Fibroblast of lung (primary cell): ENCODE results near the gene SLC1A7. TPM values are rescaled to one million over a fixed set of nuclear protein-coding genes. Genes with fewer than 3 reads are reported as not detected.

Source experiments
- DNase-seq, 2 donors: peaks; one replicate each; pipeline versions ENCODE4 v3.0.0 to v3.0.0-alpha.2; 2010; ENCODE audit warnings: low read depth in 2 of 2
- H2AFZ ChIP-seq: 2 replicates; pipeline ENCODE4 v1.5.1; 2012; ENCODE audit warnings: low read length, control low read depth, inconsistent platforms
- H3K27ac ChIP-seq: 2 replicates; pipeline ENCODE4 v1.5.1; 2011; ENCODE audit warnings: low read length, control low read depth; ENCODE audit not compliant: insufficient read depth
- H3K27me3 ChIP-seq: 2 replicates; pipeline ENCODE4 v1.5.1; 2011; ENCODE audit warnings: mild to moderate bottlenecking, low read length; ENCODE audit not compliant: control insufficient read depth, insufficient read depth
- H3K36me3 ChIP-seq: 2 replicates; pipeline ENCODE4 v1.5.1; 2011; ENCODE audit warnings: low read length; ENCODE audit not compliant: control insufficient read depth, insufficient read depth
- H3K4me1 ChIP-seq: 2 replicates; pipeline ENCODE4 v1.5.1; 2011; ENCODE audit warnings: low read length; ENCODE audit not compliant: control insufficient read depth, insufficient read depth; ENCODE audit errors: extremely low read depth
- H3K4me2 ChIP-seq: 2 replicates; pipeline ENCODE4 v1.5.1; 2011; ENCODE audit warnings: low read length, control low read depth; ENCODE audit not compliant: insufficient read depth; ENCODE audit errors: extremely low read depth
- H3K4me3 ChIP-seq, 4 experiments: fragments of 200-600 bp in 1 of 4; sonication (generic) in 1 of 4; replicated peaks in 1 of 4; 2 replicates each; pipeline ENCODE4 v1.5.1; 2011 to 2016; ENCODE audit warnings: low read length in 4 of 4, low read depth in 3 of 4, mild to moderate bottlenecking in 3 of 4, control low read depth in 2 of 4, inconsistent platforms in 1 of 4, mixed read lengths in 1 of 4; ENCODE audit not compliant: insufficient read depth in 1 of 4; ENCODE audit errors: control extremely low read depth in 1 of 4
- H3K79me2 ChIP-seq: 2 replicates; pipeline ENCODE4 v1.5.1; 2012; ENCODE audit warnings: mild to moderate bottlenecking, low read length, inconsistent platforms; ENCODE audit not compliant: control insufficient read depth, insufficient read depth
- H3K9ac ChIP-seq: 2 replicates; pipeline ENCODE4 v1.5.1; 2011; ENCODE audit warnings: mild to moderate bottlenecking, low read length, control low read depth; ENCODE audit not compliant: insufficient read depth
- H3K9me3 ChIP-seq: 2 replicates; pipeline ENCODE4 v1.5.1; 2012; ENCODE audit warnings: low read depth, low read length; ENCODE audit not compliant: control insufficient read depth, insufficient read depth
- H4K20me1 ChIP-seq: 2 replicates; pipeline ENCODE4 v1.5.1; 2011; ENCODE audit warnings: low read length; ENCODE audit not compliant: control insufficient read depth, insufficient read depth; ENCODE audit errors: extremely low read depth
- EZH2 ChIP-seq: IDR thresholded peaks from 2 replicates; pipeline ENCODE4 v1.5.1; 2012; ENCODE audit warnings: low read length, control low read depth, mild to moderate bottlenecking; ENCODE audit errors: missing control alignments
- polyA plus RNA-seq, 2 donors: library from polyadenylated mRNA; depleted of rRNA in 1 of 2; stranded (reverse) in 1 of 2; unstranded in 1 of 2; fragments of >200 nt; gene quantifications; 2 replicates each; pipeline ENCODE4 v1.2.1, GENCODE V29; 2011 to 2012; ENCODE audit warnings: missing spikeins in 1 of 2
- total RNA-seq: library from RNA; depleted of rRNA; stranded (reverse); fragments of >200 nt; gene quantifications from 2 replicates; pipeline ENCODE4 v1.2.1, GENCODE V29; 2014
- TF ChIP-seq, protein P1 (sequence below), 2 donors: IDR thresholded peaks in 1 of 2; conservative IDR thresholded peaks in 1 of 2; 1 replicate in 1 of 2; 2 replicates in 1 of 2; pipeline ENCODE4 v1.5.1; 2011 to 2012; ENCODE audit warnings: low read length in 2 of 2, control low read depth in 1 of 2, inconsistent platforms in 1 of 2, low read depth in 1 of 2, mild to moderate bottlenecking in 1 of 2

SLC1A7 gene
- total and polyA plus RNA-seq, 2 donors (not counting 1 experiment from before 2014, with no cell fraction given): 0.15 to 0.33 TPM

DNA sequence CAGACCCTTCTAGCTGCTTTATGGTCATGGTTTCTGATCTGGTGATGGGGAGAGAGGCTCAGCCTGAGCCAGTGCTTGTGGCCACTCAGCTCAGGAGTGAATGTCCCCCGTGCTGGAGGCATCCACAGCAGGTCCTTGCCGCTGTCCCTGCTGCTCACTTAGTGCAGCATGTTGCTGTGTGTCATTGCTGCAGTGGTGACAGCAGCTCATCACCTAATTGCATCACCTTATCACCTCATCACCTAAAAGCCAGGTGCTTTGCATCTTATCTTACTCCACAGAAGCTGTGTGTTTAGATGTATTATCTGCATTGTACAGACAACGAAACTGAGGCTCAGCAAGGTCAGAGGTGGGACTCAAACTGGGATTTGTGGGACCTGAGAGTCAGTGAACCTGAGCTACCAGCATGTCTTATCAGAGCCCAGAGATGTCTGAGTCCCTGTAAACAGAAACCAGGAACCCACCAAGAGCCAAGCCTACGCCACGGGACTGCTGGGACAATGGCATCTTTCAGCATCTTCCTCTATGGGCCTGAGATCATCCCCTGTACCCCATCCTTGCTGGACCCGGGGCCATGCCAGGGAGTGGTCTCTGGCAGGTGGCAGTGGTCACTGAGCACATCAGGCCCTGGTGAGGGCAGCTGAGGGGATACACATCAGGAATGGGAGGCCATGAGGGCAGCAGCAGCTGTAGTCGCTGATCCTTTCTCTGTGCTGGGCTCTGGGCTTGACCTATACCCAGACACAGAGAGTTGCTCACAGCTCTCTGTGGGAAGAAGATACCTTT, 73.9 kb downstream of the SLC1A7 start:
- no peak for DNase-seq
- H3K27ac ChIP-seq: no peak overlapping the region
- H3K4me1 ChIP-seq: peaks cover 7% of the 10 kb centered on the region
- H3K9ac ChIP-seq: no peak overlapping the region
- H4K20me1 ChIP-seq: no peaks in the 10 kb centered on the region
- no peak for TF ChIP-seq EZH2
- TF ChIP-seq, protein P1, sequence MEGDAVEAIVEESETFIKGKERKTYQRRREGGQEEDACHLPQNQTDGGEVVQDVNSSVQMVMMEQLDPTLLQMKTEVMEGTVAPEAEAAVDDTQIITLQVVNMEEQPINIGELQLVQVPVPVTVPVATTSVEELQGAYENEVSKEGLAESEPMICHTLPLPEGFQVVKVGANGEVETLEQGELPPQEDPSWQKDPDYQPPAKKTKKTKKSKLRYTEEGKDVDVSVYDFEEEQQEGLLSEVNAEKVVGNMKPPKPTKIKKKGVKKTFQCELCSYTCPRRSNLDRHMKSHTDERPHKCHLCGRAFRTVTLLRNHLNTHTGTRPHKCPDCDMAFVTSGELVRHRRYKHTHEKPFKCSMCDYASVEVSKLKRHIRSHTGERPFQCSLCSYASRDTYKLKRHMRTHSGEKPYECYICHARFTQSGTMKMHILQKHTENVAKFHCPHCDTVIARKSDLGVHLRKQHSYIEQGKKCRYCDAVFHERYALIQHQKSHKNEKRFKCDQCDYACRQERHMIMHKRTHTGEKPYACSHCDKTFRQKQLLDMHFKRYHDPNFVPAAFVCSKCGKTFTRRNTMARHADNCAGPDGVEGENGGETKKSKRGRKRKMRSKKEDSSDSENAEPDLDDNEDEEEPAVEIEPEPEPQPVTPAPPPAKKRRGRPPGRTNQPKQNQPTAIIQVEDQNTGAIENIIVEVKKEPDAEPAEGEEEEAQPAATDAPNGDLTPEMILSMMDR (conservative IDR thresholded peaks at IDR 0.05 in 1 of 2, IDR thresholded peaks at IDR 0.05 in 1 of 2; ENCODE audit: low read depth in 1 of 2, low read length in 2 of 2): no peak
- no peaks in the 10 kb centered on the region for H3K79me2 ChIP-seq
- no peak overlapping the region for H3K4me2 ChIP-seq
- no peak overlapping the region for H3K4me3 ChIP-seq
- H3K36me3 ChIP-seq: peaks cover 10% of the 10 kb centered on the region
- H2AFZ ChIP-seq: no peak overlapping the region
- H3K9me3 ChIP-seq: no peaks in the 10 kb centered on the region
- H3K27me3 ChIP-seq: no peaks in the 10 kb centered on the region

DNA sequence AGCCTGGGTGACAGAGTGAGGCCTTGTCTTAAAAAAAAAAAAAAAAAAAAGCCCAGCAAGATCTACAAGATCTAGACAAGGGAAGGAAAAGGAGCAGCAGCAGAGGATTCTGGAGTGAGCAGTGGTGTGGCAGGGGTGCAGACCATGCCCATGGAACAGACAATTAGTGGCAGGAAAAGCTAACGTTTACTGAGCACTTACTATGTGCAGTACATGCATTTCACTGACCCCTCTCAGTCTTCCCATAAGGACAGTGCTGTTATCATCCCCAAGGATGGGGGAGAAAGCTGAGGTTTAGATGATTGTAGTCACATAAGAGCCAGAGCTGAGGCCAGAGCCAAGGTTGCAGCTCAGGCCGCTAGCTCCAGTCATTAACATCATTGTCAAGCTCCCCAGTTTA, 74.6 kb downstream of the SLC1A7 start:
- H3K27me3 ChIP-seq: no peaks in the 10 kb centered on the region
- no peak for DNase-seq
- H3K9me3 ChIP-seq: no peaks in the 10 kb centered on the region
- H3K27ac ChIP-seq: no peak overlapping the region
- no peaks in the 10 kb centered on the region for H4K20me1 ChIP-seq
- H3K4me1 ChIP-seq: peaks cover 7% of the 10 kb centered on the region
- no peak overlapping the region for H3K4me2 ChIP-seq
- H2AFZ ChIP-seq: no peak overlapping the region
- no peak overlapping the region for H3K9ac ChIP-seq
- H3K79me2 ChIP-seq: no peaks in the 10 kb centered on the region
- H3K36me3 ChIP-seq: peaks cover 8% of the 10 kb centered on the region
- H3K4me3 ChIP-seq: no peak overlapping the region
- TF ChIP-seq EZH2: no peak
- TF ChIP-seq, protein P1 (conservative IDR thresholded peaks at IDR 0.05 in 1 of 2, IDR thresholded peaks at IDR 0.05 in 1 of 2; ENCODE audit: low read depth in 1 of 2, low read length in 2 of 2): no peak

DNA sequence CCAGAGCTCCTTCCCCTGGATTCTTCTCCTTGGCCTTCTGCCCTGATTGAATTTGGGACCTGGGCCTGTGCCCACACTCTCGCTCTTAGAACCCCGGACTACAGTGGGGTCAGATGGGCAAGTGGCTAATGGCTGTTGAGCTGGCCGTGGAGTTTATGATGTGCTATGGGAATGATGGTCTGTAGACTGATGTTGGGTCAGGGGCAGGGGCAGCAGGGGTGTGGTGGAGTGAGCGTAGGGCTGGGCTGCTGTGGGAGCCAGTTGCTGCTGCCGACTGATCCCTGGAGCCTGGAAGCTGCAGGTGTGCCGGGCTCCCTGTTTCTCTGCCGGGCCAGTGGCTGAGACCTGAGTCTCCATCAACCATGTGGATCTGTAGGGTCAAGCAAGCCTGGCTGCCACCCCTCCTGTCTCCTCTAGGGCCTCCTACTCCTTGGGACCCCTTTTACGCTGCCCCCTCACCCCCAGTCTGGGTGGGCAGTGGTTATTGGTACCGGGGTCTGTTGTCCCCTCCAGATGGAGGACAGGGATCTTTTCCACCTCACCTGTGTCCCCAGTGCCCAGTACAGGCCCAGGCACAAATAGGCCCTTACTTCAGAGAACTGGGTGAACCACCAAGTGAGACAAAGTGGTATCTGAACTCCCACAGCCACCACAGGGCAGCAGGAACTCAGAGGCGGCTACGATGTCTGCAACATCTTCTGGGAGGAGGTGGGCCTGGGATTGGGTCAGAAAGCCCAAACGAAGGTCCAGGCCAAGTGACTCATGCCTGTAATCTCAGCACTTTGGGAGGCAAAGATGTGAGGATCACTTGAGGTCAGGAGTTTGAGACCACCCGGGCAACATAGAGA, 75.3 kb downstream of the SLC1A7 start:
- H3K36me3 ChIP-seq: peaks cover 8% of the 10 kb centered on the region
- no peak overlapping the region for H3K4me2 ChIP-seq
- no peak overlapping the region for H2AFZ ChIP-seq
- TF ChIP-seq EZH2: no peak
- TF ChIP-seq, protein P1 (conservative IDR thresholded peaks at IDR 0.05 in 1 of 2, IDR thresholded peaks at IDR 0.05 in 1 of 2; ENCODE audit: low read depth in 1 of 2, low read length in 2 of 2): no peak
- H3K4me1 ChIP-seq: peaks cover 7% of the 10 kb centered on the region
- H3K27me3 ChIP-seq: no peaks in the 10 kb centered on the region
- no peak overlapping the region for H3K9ac ChIP-seq
- no peaks in the 10 kb centered on the region for H3K9me3 ChIP-seq
- H3K27ac ChIP-seq: peak overlapping the region; percentile 16
- no peaks in the 10 kb centered on the region for H3K79me2 ChIP-seq
- no peak overlapping the region for H3K4me3 ChIP-seq
- peak in 1 of 2 donors; percentile 39 for DNase-seq
- H4K20me1 ChIP-seq: no peaks in the 10 kb centered on the region
